Spleen (tissue), 11 donors: ENCODE measurements around the gene FBLN2. TPM values are rescaled to one million over a fixed set of nuclear protein-coding genes. Genes with fewer than 3 reads are reported as not detected.

Experiments
- DNase-seq: peaks from one replicate; pipeline ENCODE4 v3.0.0-alpha.2; 2020
- H3K27ac ChIP-seq, 8 donors: fragments of 200-600 bp; sonication (generic) in 7 of 8; 1 replicate in 4 of 8; 2 replicates in 4 of 8; pipeline versions ENCODE4 v1.5.0 to v1.8.0; 2016 to 2021; ENCODE audit warnings: inconsistent platforms in 4 of 8, mild to moderate bottlenecking in 4 of 8, moderate library complexity in 1 of 8
- H3K27me3 ChIP-seq, 7 donors: fragments of 200-600 bp; sonication (generic) in 6 of 7; replicated peaks in 1 of 7; 1 replicate in 4 of 7; 2 replicates in 3 of 7; pipeline versions ENCODE4 v1.5.0 to v1.8.0; 2016 to 2021; ENCODE audit warnings: inconsistent platforms in 3 of 7, mild to moderate bottlenecking in 1 of 7
- H3K36me3 ChIP-seq, 6 donors: fragments of 200-600 bp; sonication (generic) in 5 of 6; 1 replicate in 4 of 6; 2 replicates in 2 of 6; pipeline versions ENCODE4 v1.5.0 to v1.8.0; 2016 to 2021; ENCODE audit warnings: inconsistent platforms in 2 of 6
- H3K4me1 ChIP-seq, 6 donors: fragments of 200-600 bp; sonication (generic) in 5 of 6; 1 replicate in 3 of 6; 2 replicates in 3 of 6; pipeline versions ENCODE4 v1.5.0 to v1.8.0; 2016 to 2021; ENCODE audit warnings: inconsistent platforms in 3 of 6
- H3K4me3 ChIP-seq, 8 donors: fragments of 200-600 bp; sonication (generic) in 7 of 8; 1 replicate in 4 of 8; 2 replicates in 4 of 8; pipeline versions ENCODE4 v1.5.0 to v1.8.0; 2016 to 2021; ENCODE audit warnings: inconsistent platforms in 4 of 8, mild to moderate bottlenecking in 4 of 8, moderate library complexity in 2 of 8
- H3K9me3 ChIP-seq, 8 donors: fragments of 200-600 bp; sonication (generic) in 7 of 8; 1 replicate in 4 of 8; 2 replicates in 4 of 8; pipeline versions ENCODE4 v1.5.0 to v1.8.0; 2016 to 2021; ENCODE audit warnings: inconsistent platforms in 4 of 8
- POLR2A ChIP-seq, 3 donors: fragments of 450-650 bp; IDR thresholded peaks; one replicate each; pipeline ENCODE4 v1.5.1; 2017; ENCODE audit warnings: antibody characterized with exemption in 3 of 3, mild to moderate bottlenecking in 1 of 3
- POLR2AphosphoS5 ChIP-seq, 3 donors: sonication (generic); formaldehyde crosslinking; IDR thresholded peaks; one replicate each; pipeline ENCODE4 v1.5.1; 2017; ENCODE audit warnings: antibody characterized with exemption in 3 of 3
- WGBS, 5 donors: extraction: QIAGEN DNeasy Blood & Tissue Kit in 3 of 5; methylation state at CpG; one replicate each; pipeline versions ENCODE4 v1.1.5 to v1.1.7; 2013 to 2018; 5-methylcytosine and 5-hydroxymethylcytosine counted together
- intact Hi-C: fragments of 100-400 bp; cut with DNase I; formaldehyde crosslinking; loops from one replicate; pipeline ENCODE4 v1.15.0; 2023; ENCODE audit warnings: low total_unique reads
- polyA plus RNA-seq, 3 donors: library from polyadenylated mRNA; stranded (reverse); fragments of 200-250 nt; gene quantifications; one replicate each; pipeline ENCODE4 v1.2.1, GENCODE V29; 2013
- total RNA-seq, 7 donors: library from RNA; depleted of rRNA in 3 of 7; stranded (reverse); fragments of >200 nt in 3 of 7; fragmentation: NEBNext Ultra II Directional in 4 of 7; extraction: Animal tissue kit (Norgen Biotek cat#: 25700) in 4 of 7; gene quantifications; one replicate each; pipeline versions ENCODE4 v1.1.0 to v1.2.1, GENCODE V29; 2016 to 2021
- TF ChIP-seq, protein P1 (sequence below), 11 experiments: fragments of 200-600 bp in 7 of 11; fragments of 450-650 bp in 4 of 11; sonication (generic) in 4 of 11; IDR thresholded peaks in 8 of 11; conservative IDR thresholded peaks in 3 of 11; 1 replicate in 7 of 11; 2 replicates in 4 of 11; pipeline versions ENCODE4 v1.4.0 to v1.8.0; 2016 to 2021; ENCODE audit warnings: antibody characterized with exemption in 11 of 11, inconsistent platforms in 4 of 11, mild to moderate bottlenecking in 1 of 11
- donor health status: healthy with polysubstance abuse.
- donor health status: DM: no; HTN: no; CAD: no; lungs with moderate emphysema.
- donor health status: DM: no; HTN: no; CAD: no.
- donor health status: Bipolar disorder and iron deficiency.
- donor health status: healthy.
- donor health status: DM: no; HTN: no; CAD: no.
- donor health status: DM: yes; HTN: yes; CAD: no.

The FBLN2 gene
- total and polyA plus RNA-seq, 10 donors: 6.1 to 28.2 (median 12.5) TPM

- TF ChIP-seq POLR2AphosphoS5 (IDR thresholded peaks at IDR 0.05) (no peak), POLR2A (IDR thresholded peaks at IDR 0.05) (no peak)
- TF ChIP-seq, protein P1, sequence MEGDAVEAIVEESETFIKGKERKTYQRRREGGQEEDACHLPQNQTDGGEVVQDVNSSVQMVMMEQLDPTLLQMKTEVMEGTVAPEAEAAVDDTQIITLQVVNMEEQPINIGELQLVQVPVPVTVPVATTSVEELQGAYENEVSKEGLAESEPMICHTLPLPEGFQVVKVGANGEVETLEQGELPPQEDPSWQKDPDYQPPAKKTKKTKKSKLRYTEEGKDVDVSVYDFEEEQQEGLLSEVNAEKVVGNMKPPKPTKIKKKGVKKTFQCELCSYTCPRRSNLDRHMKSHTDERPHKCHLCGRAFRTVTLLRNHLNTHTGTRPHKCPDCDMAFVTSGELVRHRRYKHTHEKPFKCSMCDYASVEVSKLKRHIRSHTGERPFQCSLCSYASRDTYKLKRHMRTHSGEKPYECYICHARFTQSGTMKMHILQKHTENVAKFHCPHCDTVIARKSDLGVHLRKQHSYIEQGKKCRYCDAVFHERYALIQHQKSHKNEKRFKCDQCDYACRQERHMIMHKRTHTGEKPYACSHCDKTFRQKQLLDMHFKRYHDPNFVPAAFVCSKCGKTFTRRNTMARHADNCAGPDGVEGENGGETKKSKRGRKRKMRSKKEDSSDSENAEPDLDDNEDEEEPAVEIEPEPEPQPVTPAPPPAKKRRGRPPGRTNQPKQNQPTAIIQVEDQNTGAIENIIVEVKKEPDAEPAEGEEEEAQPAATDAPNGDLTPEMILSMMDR (IDR thresholded peaks at IDR 0.05 in 8 of 11, conservative IDR thresholded peaks at IDR 0.05 in 3 of 11): no peak
- no peak for DNase-seq
- H3K4me1 ChIP-seq: peaks cover 0 to 4% (median 0%) of the 10 kb centered on the region in 6 donors
- peaks cover 0 to 18% (median 0%) of the 10 kb centered on the region in 7 donors for H3K27me3 ChIP-seq
- H3K4me3 ChIP-seq: no peak overlapping the region
- no peak overlapping the region for H3K27ac ChIP-seq
- intact Hi-C loops: no loop called here
- H3K36me3 ChIP-seq: no peaks in the 10 kb centered on the region
- no peaks in the 10 kb centered on the region for H3K9me3 ChIP-seq
- 65 to 81% (median 76%) methylated on average over 10 of the region's 10 CpGs for WGBS, 5 donors
Measured at GRCh38 chr3:13686367-13687160, 137.6 kb downstream of the FBLN2 start.

DNA sequence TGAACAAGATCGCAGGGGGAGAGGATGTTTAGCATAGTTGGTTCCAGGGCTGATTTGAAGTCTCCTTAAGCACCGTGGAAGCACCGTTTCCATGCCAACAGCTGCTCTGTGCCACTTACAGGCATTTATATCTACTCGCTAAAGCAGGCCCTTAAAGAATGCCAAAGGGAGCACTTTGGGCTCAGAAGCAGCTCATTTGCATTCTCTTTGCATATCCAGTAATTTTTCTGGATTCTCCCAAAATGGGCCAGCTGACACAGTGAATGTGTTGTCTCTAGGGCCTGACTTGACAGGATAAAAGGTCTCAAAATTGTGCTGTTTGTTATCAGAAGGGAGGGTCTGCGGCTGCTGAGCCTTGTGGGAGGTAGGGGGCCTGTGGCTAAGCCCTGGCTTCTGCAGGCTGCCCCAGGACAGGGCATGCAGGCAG, 138.6 kb downstream of the FBLN2 start:
- Histone ChIP-seq H3K27ac (no peak overlapping the region), H3K4me1 (peaks cover 0 to 4% (median 0%) of the 10 kb centered on the region in 6 donors), H3K4me3 (no peak overlapping the region), H3K9me3 (peaks cover 0 to 3% (median 0%) of the 10 kb centered on the region in 8 donors), H3K36me3 (no peaks in the 10 kb centered on the region), H3K27me3 (peaks cover 0 to 18% (median 0%) of the 10 kb centered on the region in 7 donors)
- no peak for DNase-seq
- WGBS, 5 donors: 57 to 65% (median 60%) methylated on average over 5 of the region's 5 CpGs
- intact Hi-C loops: no loop called here
- TF ChIP-seq POLR2AphosphoS5 (IDR thresholded peaks at IDR 0.05) (no peak), POLR2A (IDR thresholded peaks at IDR 0.05) (no peak)
- TF ChIP-seq, protein P1 (IDR thresholded peaks at IDR 0.05 in 8 of 11, conservative IDR thresholded peaks at IDR 0.05 in 3 of 11): no peak

Other genes starting within 250 kb of the FBLN2 start
- 10 to 100 TPM; 49.8 to 76.8 (median 64.2) TPM for gene NUP210, start 128.8 kb upstream of the FBLN2 start, total RNA-seq
- gene NUP210, start 128.8 kb upstream of the FBLN2 start, polyA plus RNA-seq: 10 to 100 TPM; 20.1 to 35.0 (median 23.6) TPM
- gene HDAC11, start 68.8 kb upstream of the FBLN2 start, total RNA-seq: 10 to 100 TPM in 2 of 7 donors, 1 to 10 TPM in 5; 4.2 to 11.2 (median 6.3) TPM
- 1 to 10 TPM; 2.5 to 6.5 (median 3.3) TPM for gene HDAC11, start 68.8 kb upstream of the FBLN2 start, polyA plus RNA-seq